Measurements from ENCODE around the gene TDRD9. TPM values are rescaled to one million over a fixed set of nuclear protein-coding genes. Genes with fewer than 3 reads are reported as not detected.

Gene TDRD9
- total RNA-seq, 1 donor from 2014 or later: 0.19 TPM

- Mint-ChIP-seq H3K27me3 (peaks cover 9% of the 10 kb centered on the region), H3K4me3 (no peak overlapping the region), H3K36me3 (ENCODE audit: low read depth) (no peaks in the 10 kb centered on the region), H3K4me1 (peaks cover 6% of the 10 kb centered on the region), H3K9me3 (no peaks in the 10 kb centered on the region), H3K27ac (no peak overlapping the region)
- no peak for DNase-seq
- intact Hi-C loops (cut with micrococcal nuclease): loop anchor here (5.0 kb wide), 1 partner anchor 77 kb away; the partner anchor contains the start of gene PPP1R13B
These were observed 4.4 kb upstream of the TDRD9 start for GRCh38 chr14:103923863-103924262.

GRCh38 chr14:103925316-103925715 is 2.9 kb upstream of the TDRD9 start:
- Mint-ChIP-seq H3K9me3 (no peaks in the 10 kb centered on the region), H3K4me1 (peaks cover 4% of the 10 kb centered on the region), H3K27ac (no peak overlapping the region), H3K27me3 (peaks cover 9% of the 10 kb centered on the region), H3K36me3 (ENCODE audit: low read depth) (no peaks in the 10 kb centered on the region), H3K4me3 (no peak overlapping the region)
- DNase-seq: no peak
- intact Hi-C loops (cut with micrococcal nuclease): no loop called here

- no peak overlapping the region for H3K27ac Mint-ChIP-seq
- H3K9me3 Mint-ChIP-seq: no peaks in the 10 kb centered on the region
- no peak for DNase-seq
- H3K36me3 Mint-ChIP-seq (ENCODE audit: low read depth): no peaks in the 10 kb centered on the region
- intact Hi-C loops (cut with micrococcal nuclease): no loop called here
- no peak overlapping the region for H3K4me3 Mint-ChIP-seq
- H3K4me1 Mint-ChIP-seq: no peaks in the 10 kb centered on the region
- H3K27me3 Mint-ChIP-seq: peaks cover 9% of the 10 kb centered on the region
These were observed 690 bp upstream of the TDRD9 start for GRCh38 chr14:103927566-103927965.

GRCh38 chr14:103930051-103930604 is 1.9 kb downstream of the TDRD9 start:
- Mint-ChIP-seq H3K36me3 (ENCODE audit: low read depth) (no peaks in the 10 kb centered on the region), H3K4me1 (no peaks in the 10 kb centered on the region), H3K27me3 (peaks cover under 1% of the 10 kb centered on the region), H3K27ac (no peak overlapping the region), H3K4me3 (no peak overlapping the region), H3K9me3 (no peaks in the 10 kb centered on the region)
- DNase-seq: no peak
- intact Hi-C loops (cut with micrococcal nuclease): no loop called here

- Mint-ChIP-seq H3K4me1 (no peaks in the 10 kb centered on the region), H3K27ac (no peak overlapping the region), H3K36me3 (ENCODE audit: low read depth) (no peaks in the 10 kb centered on the region), H3K9me3 (no peaks in the 10 kb centered on the region), H3K27me3 (peaks cover 4% of the 10 kb centered on the region), H3K4me3 (no peak overlapping the region)
- no peak for DNase-seq
- intact Hi-C loops (cut with micrococcal nuclease): no loop called here
These were observed 3.2 kb downstream of the TDRD9 start for GRCh38 chr14:103931422-103931821.

GRCh38 chr14:103932791-103933490 is 4.7 kb downstream of the TDRD9 start:
- intact Hi-C loops (cut with micrococcal nuclease): no loop called here
- Mint-ChIP-seq H3K36me3 (ENCODE audit: low read depth) (no peaks in the 10 kb centered on the region), H3K27me3 (peaks cover 8% of the 10 kb centered on the region), H3K9me3 (no peaks in the 10 kb centered on the region), H3K4me1 (no peaks in the 10 kb centered on the region), H3K27ac (no peak overlapping the region), H3K4me3 (no peak overlapping the region)
- no peak for DNase-seq

- Mint-ChIP-seq H3K36me3 (ENCODE audit: low read depth) (no peaks in the 10 kb centered on the region), H3K4me1 (no peaks in the 10 kb centered on the region), H3K27ac (no peak overlapping the region), H3K9me3 (no peaks in the 10 kb centered on the region), H3K4me3 (no peak overlapping the region), H3K27me3 (peaks cover 12% of the 10 kb centered on the region)
- DNase-seq: no peak
- intact Hi-C loops (cut with micrococcal nuclease): no loop called here
These were observed 6.8 kb downstream of the TDRD9 start for GRCh38 chr14:103935102-103935501.

- Mint-ChIP-seq H3K36me3 (ENCODE audit: low read depth) (no peaks in the 10 kb centered on the region), H3K27ac (no peak overlapping the region), H3K9me3 (no peaks in the 10 kb centered on the region), H3K27me3 (peaks cover 33% of the 10 kb centered on the region), H3K4me3 (no peak overlapping the region), H3K4me1 (no peaks in the 10 kb centered on the region)
- no peak for DNase-seq
- intact Hi-C loops (cut with micrococcal nuclease): no loop called here
These were observed 13.2 kb downstream of the TDRD9 start for GRCh38 chr14:103941462-103941861.

GRCh38 chr14:103941973-103942736 is 13.9 kb downstream of the TDRD9 start, which contains the start of gene RD3L:
Gene RD3L, minus strand, starts transcription at chr14:103942529. Its CDS starts 834 bp downstream, at chr14:103941695.
- intact Hi-C loops (cut with micrococcal nuclease): no loop called here
- no peak for DNase-seq
- no peaks in the 10 kb centered on the region for H3K36me3 Mint-ChIP-seq (ENCODE audit: low read depth)
- H3K27ac Mint-ChIP-seq: no peak within 1 kb of the TSS
- no peak within 1 kb of the TSS for H3K4me3 Mint-ChIP-seq
- peaks cover 4% of the 10 kb centered on the region for H3K9me3 Mint-ChIP-seq
- H3K27me3 Mint-ChIP-seq: peaks cover 39% of the 10 kb centered on the region
- no peaks in the 10 kb centered on the region for H3K4me1 Mint-ChIP-seq

- no peak overlapping the region for H3K27ac Mint-ChIP-seq
- peaks cover 4% of the 10 kb centered on the region for H3K9me3 Mint-ChIP-seq
- intact Hi-C loops (cut with micrococcal nuclease): no loop called here
- DNase-seq: no peak
- H3K27me3 Mint-ChIP-seq: peaks cover 39% of the 10 kb centered on the region
- no peaks in the 10 kb centered on the region for H3K36me3 Mint-ChIP-seq (ENCODE audit: low read depth)
- H3K4me3 Mint-ChIP-seq: no peak overlapping the region
- no peaks in the 10 kb centered on the region for H3K4me1 Mint-ChIP-seq
These were observed 15.4 kb downstream of the TDRD9 start for GRCh38 chr14:103943673-103944072.

GRCh38 chr14:103946975-103947374 is 18.7 kb downstream of the TDRD9 start:
- Mint-ChIP-seq H3K9me3 (peaks cover 4% of the 10 kb centered on the region), H3K27me3 (peaks cover 27% of the 10 kb centered on the region), H3K36me3 (ENCODE audit: low read depth) (no peaks in the 10 kb centered on the region), H3K4me3 (no peak overlapping the region), H3K27ac (no peak overlapping the region), H3K4me1 (no peaks in the 10 kb centered on the region)
- DNase-seq: no peak
- intact Hi-C loops (cut with micrococcal nuclease): no loop called here

GRCh38 chr14:103948442-103948841 is 20.2 kb downstream of the TDRD9 start:
- H3K4me3 Mint-ChIP-seq: no peak overlapping the region
- no peaks in the 10 kb centered on the region for H3K36me3 Mint-ChIP-seq (ENCODE audit: low read depth)
- no peak for DNase-seq
- intact Hi-C loops (cut with micrococcal nuclease): no loop called here
- peaks cover 4% of the 10 kb centered on the region for H3K9me3 Mint-ChIP-seq
- H3K27ac Mint-ChIP-seq: no peak overlapping the region
- H3K27me3 Mint-ChIP-seq: peaks cover 27% of the 10 kb centered on the region
- H3K4me1 Mint-ChIP-seq: no peaks in the 10 kb centered on the region

GRCh38 chr14:103949131-103949790 is 21.0 kb downstream of the TDRD9 start:
- DNase-seq: no peak
- no peaks in the 10 kb centered on the region for H3K36me3 Mint-ChIP-seq (ENCODE audit: low read depth)
- H3K27ac Mint-ChIP-seq: no peak overlapping the region
- H3K9me3 Mint-ChIP-seq: peaks cover 4% of the 10 kb centered on the region
- H3K4me1 Mint-ChIP-seq: no peaks in the 10 kb centered on the region
- intact Hi-C loops (cut with micrococcal nuclease): no loop called here
- H3K27me3 Mint-ChIP-seq: peaks cover 26% of the 10 kb centered on the region
- H3K4me3 Mint-ChIP-seq: no peak overlapping the region
